GM12878 (cell line): ENCODE results near the gene ZFAND2B. TPM values are rescaled to one million over a fixed set of nuclear protein-coding genes. Genes with fewer than 3 reads are reported as not detected.

Source experiments
- ATAC-seq: fragments of 200-7000 bp; cut with Tn5 transposase; 3 replicates; pipeline ENCODE4 v1.9.1; 2020; ENCODE audit warnings: mild to moderate bottlenecking, moderate library complexity
- BruUV-seq: library from RNA; stranded (reverse); fragments of 400-500 nt; replicated peaks from 2 replicates; lab custom pipeline; 2021; lab: Mats Ljungman, UMichigan
- CTCF ChIA-PET: fragments of 300-600 bp; sonication (Branson Sonifier 250); formaldehyde crosslinking; extraction: SDS; loops from one replicate; lab custom pipeline; 2021; ENCODE audit warnings: inconsistent platforms; lab: Yijun Ruan, JAX
- POLR2A ChIA-PET: fragments of 350-600 bp; formaldehyde crosslinking; extraction: SDS; loops from one replicate; lab custom pipeline; 2021; ENCODE audit warnings: inconsistent platforms; lab: Charles Lee
- RAD21 ChIA-PET: fragments of 300-600 bp; sonication (Branson Sonifier 250); formaldehyde crosslinking; loops from one replicate; lab custom pipeline; 2023; ENCODE audit warnings: antibody characterized with exemption; ENCODE audit not compliant: unreplicated experiment; lab: Charles Lee
- SMC1A ChIA-PET: fragments of 300-600 bp; sonication (Branson Sonifier 250); formaldehyde crosslinking; loops from one replicate; lab custom pipeline; 2023; ENCODE audit not compliant: unreplicated experiment, uncharacterized antibody; lab: Charles Lee
- DNase-seq: peaks from one replicate; pipeline ENCODE4 v3.0.0-alpha.2; 2011; ENCODE audit warnings: low read depth, low spot score
- FAIRE-seq: peaks from 3 replicates; lab custom pipeline; 2011; peaks lifted over from hg19 to GRCh38; lab: Jason Lieb, UNC
- H2AFZ ChIP-seq: 2 replicates; pipeline ENCODE4 v1.6.0; 2011; ENCODE audit warnings: low read depth, low read length, control low read depth; ENCODE audit not compliant: control insufficient read depth
- H3K27ac ChIP-seq: 2 replicates; pipeline ENCODE4 v1.5.1; 2011; ENCODE audit warnings: control low read depth; ENCODE audit not compliant: control insufficient read depth, insufficient read depth
- H3K27me3 ChIP-seq, 2 experiments: replicated peaks in 1 of 2; 2 replicates each; pipeline versions ENCODE4 v1.6.0 to v1.6.1; 2011; ENCODE audit warnings: low read length in 1 of 2; ENCODE audit not compliant: control insufficient read depth in 2 of 2, insufficient read depth in 2 of 2
- H3K36me3 ChIP-seq, 2 experiments: 2 replicates each; pipeline ENCODE4 v1.5.1; 2011; ENCODE audit warnings: low read length in 1 of 2; ENCODE audit not compliant: control insufficient read depth in 2 of 2, insufficient read depth in 2 of 2
- H3K4me1 ChIP-seq: 2 replicates; pipeline ENCODE4 v1.6.1; 2011; ENCODE audit warnings: mild to moderate bottlenecking, low read length, moderate library complexity, mixed read lengths; ENCODE audit not compliant: control insufficient read depth, insufficient read depth
- H3K4me2 ChIP-seq: 2 replicates; pipeline ENCODE4 v1.6.0; 2011; ENCODE audit warnings: control low read depth; ENCODE audit not compliant: control insufficient read depth, insufficient read depth
- H3K4me3 ChIP-seq: fragments of 200-600 bp; sonication (generic); 2 replicates; pipeline ENCODE4 v1.5.1; 2016
- H3K79me2 ChIP-seq: 2 replicates; pipeline ENCODE4 v1.6.0; 2011; ENCODE audit warnings: low read length; ENCODE audit not compliant: control insufficient read depth, insufficient read depth
- H3K9ac ChIP-seq: 2 replicates; pipeline ENCODE4 v1.8.0; 2011; ENCODE audit warnings: low read length, control low read depth, mixed read lengths; ENCODE audit not compliant: control insufficient read depth, insufficient read depth
- H3K9me3 ChIP-seq: replicated peaks from 3 replicates; pipeline ENCODE4 v1.5.1; 2011; ENCODE audit warnings: mild to moderate bottlenecking, low read length; ENCODE audit not compliant: control insufficient read depth, insufficient read depth
- H4K20me1 ChIP-seq: 2 replicates; pipeline ENCODE4 v1.6.0; 2011; ENCODE audit not compliant: control insufficient read depth, insufficient read depth
- BHLHE40 ChIP-seq, 2 experiments: fragments of 450-650 bp in 1 of 2; IDR thresholded peaks; 2 replicates each; pipeline ENCODE4 v1.6.1; 2011 to 2017; ENCODE audit warnings: low read depth in 2 of 2, borderline replicate concordance in 1 of 2, improper control_type of control experiment in 1 of 2, low read length in 1 of 2, mild to moderate bottlenecking in 1 of 2
- CHD4 ChIP-seq: fragments of 200-600 bp; sonication (generic); IDR thresholded peaks from 2 replicates; pipeline ENCODE4 v1.6.1; 2016; ENCODE audit warnings: mild to moderate bottlenecking
- CREM ChIP-seq: IDR thresholded peaks from 2 replicates; pipeline ENCODE4 v1.6.1; 2014; ENCODE audit warnings: antibody characterized with exemption, low read depth
- E4F1 ChIP-seq: fragments of 450-650 bp; IDR thresholded peaks from 2 replicates; pipeline ENCODE4 v1.6.1; 2018; ENCODE audit warnings: borderline replicate concordance, mild to moderate bottlenecking; ENCODE audit not compliant: partially characterized antibody
- EP300 ChIP-seq, 2 experiments: fragments of 150-350 bp in 1 of 2; IDR thresholded peaks; 2 replicates each; pipeline ENCODE4 v1.6.1; 2011 to 2012; ENCODE audit warnings: low read depth in 2 of 2, low read length in 2 of 2, borderline replicate concordance in 1 of 2, improper control_type of control experiment in 1 of 2, inconsistent platforms in 1 of 2; ENCODE audit not compliant: control insufficient read depth in 1 of 2
- ESRRA ChIP-seq: IDR thresholded peaks from 2 replicates; pipeline ENCODE4 v1.6.1; 2012; ENCODE audit warnings: mild to moderate bottlenecking, low read length, improper control_type of control experiment
- ETV6 ChIP-seq, 2 experiments: fragments of 450-650 bp in 1 of 2; IDR thresholded peaks in 1 of 2; conservative IDR thresholded peaks in 1 of 2; 2 replicates each; pipeline ENCODE4 v1.6.1; 2014; ENCODE audit warnings: antibody characterized with exemption in 1 of 2, borderline replicate concordance in 1 of 2, low read depth in 1 of 2, mild to moderate bottlenecking in 1 of 2, moderate library complexity in 1 of 2
- IRF5 ChIP-seq: fragments of 450-650 bp; IDR thresholded peaks from 2 replicates; pipeline ENCODE4 v1.6.1; 2017; ENCODE audit warnings: borderline replicate concordance
- MYB ChIP-seq: fragments of 150-350 bp; IDR thresholded peaks from 2 replicates; pipeline ENCODE4 v1.6.1; 2014; ENCODE audit warnings: mild to moderate bottlenecking, low read depth, low read length, borderline replicate concordance
- NFXL1 ChIP-seq: fragments of 450-650 bp; IDR thresholded peaks from 2 replicates; pipeline ENCODE4 v1.6.1; 2017; ENCODE audit warnings: antibody characterized with exemption, mild to moderate bottlenecking, borderline replicate concordance
- RBBP5 ChIP-seq: fragments of 200-600 bp; sonication (generic); conservative IDR thresholded peaks from 2 replicates; pipeline ENCODE4 v1.6.1; 2016
- REST ChIP-seq: IDR thresholded peaks from 2 replicates; pipeline ENCODE4 v1.6.1; 2012; ENCODE audit warnings: mild to moderate bottlenecking, low read depth, low read length
- WGBS: methylation state at CpG from one replicate; pipeline ENCODE4 v1.1.6; 2016; ENCODE audit warnings: low lambda C conversion rate; ENCODE audit not compliant: insufficient replicate concordance, insufficient coverage; ENCODE audit errors: missing lambda C conversion rate; 5-methylcytosine and 5-hydroxymethylcytosine counted together
- in situ Hi-C: fragments of 300-500 bp; cut with MboI; formaldehyde crosslinking; loops from 9 replicates; pipeline ENCODE4 v1.14.3; 2018; ENCODE audit warnings: mixed read lengths
- intact Hi-C: fragments of 100-400 bp; cut with micrococcal nuclease; formaldehyde crosslinking; loops from one replicate; pipeline ENCODE4 v1.14.2; 2022; ENCODE audit not compliant: unreplicated experiment
- polyA plus RNA-seq, 11 experiments: library from polyadenylated mRNA; depleted of rRNA in 4 of 11; unstranded in 6 of 11; stranded (reverse) in 5 of 11; fragments of >200 nt; fragmentation: Nextera tagmentation in 4 of 11; fragmentation: Illumina TruSeq in 1 of 11; extraction: Ambion mirVana in 4 of 11; extraction: Trizol in 1 of 11; gene quantifications; 1 replicate in 1 of 11; 2 replicates in 10 of 11; pipeline versions ENCODE4 v1.2.1 to v1.2.3, GENCODE V29; 2011 to 2016; ENCODE audit warnings: inconsistent platforms in 2 of 11, missing spikeins in 2 of 11, low read depth in 1 of 11
- total RNA-seq, 4 experiments: library from RNA; depleted of rRNA in 3 of 4; stranded (reverse); fragments of >200 nt in 3 of 4; fragmentation: Illumina TruSeq in 1 of 4; extraction: Trizol in 1 of 4; gene quantifications; 2 replicates each; pipeline versions ENCODE4 v1.2.1 to v1.2.3, GENCODE V29; 2013 to 2021

ZFAND2B gene
- total and polyA plus RNA-seq, 10 of the 15 experiments (the other 5 are each of a cell fraction or from before 2014, with no cell fraction given), result 5.4 to 28.1 (median 22.4) TPM

GRCh38 chr2:219167997-219168396, 38.6 kb upstream of the ZFAND2B start:
- Histone ChIP-seq H3K4me1 (no peaks in the 10 kb centered on the region), H3K79me2 (no peaks in the 10 kb centered on the region), H3K27me3 (no peaks in the 10 kb centered on the region), H4K20me1 (no peaks in the 10 kb centered on the region), H2AFZ (peak overlapping the region; percentile 4; the same call in 1 of the 2 replicates), H3K4me3 (no peak overlapping the region), H3K27ac (no peak overlapping the region), H3K4me2 (no peak overlapping the region), H3K9ac (no peak overlapping the region), H3K9me3 (no peaks in the 10 kb centered on the region), H3K36me3 (peaks cover 0 to 3% of the 10 kb centered on the region in 2 experiments; a peak in 3 of 4 replicates)
- no peak for DNase-seq
- RAD21 ChIA-PET, result no interaction called here
- SMC1A ChIA-PET, result no interaction called here
- 86% methylated on average over 5 of the region's 5 CpGs for WGBS
- no peak for FAIRE-seq
- no peak for ATAC-seq
- CTCF ChIA-PET, result interaction anchor here (1.2 kb wide), 1 partner anchor 9 kb away, joined by 3 read pairs; no protein-coding TSS in a partner anchor
- BruUV-seq, result no TSS peak
- POLR2A ChIA-PET, result no interaction called here
- in situ Hi-C loops (no loop called here), intact Hi-C loops (no loop called here)
- TF ChIP-seq CHD4, result no peak
- no peak for TF ChIP-seq ETV6 (conservative IDR thresholded peaks at IDR 0.05 in 1 of 2, IDR thresholded peaks at IDR 0.05 in 1 of 2; ENCODE audit: borderline replicate concordance in 1 of 2, low read depth in 1 of 2)
- TF ChIP-seq NFXL1, result no peak
- TF ChIP-seq CREM, result no peak
- no peak for TF ChIP-seq BHLHE40 (IDR thresholded peaks at IDR 0.05; ENCODE audit: borderline replicate concordance in 1 of 2, low read depth in 2 of 2, low read length in 1 of 2)
- no peak for TF ChIP-seq REST
- no peak for TF ChIP-seq EP300 (IDR thresholded peaks at IDR 0.05; ENCODE audit: borderline replicate concordance in 1 of 2, control insufficient read depth in 1 of 2, low read depth in 2 of 2, low read length in 2 of 2)
- no peak for TF ChIP-seq ESRRA
- no peak for TF ChIP-seq MYB
- no peak for TF ChIP-seq E4F1
- no peak for TF ChIP-seq RBBP5
- TF ChIP-seq IRF5, result no peak
